ENCODE results near the gene METTL25.

- no peak for TF ChIP-seq CTCF (conservative IDR thresholded peaks at IDR 0.05; ENCODE audit: low read depth in 2 of 2)
- TF ChIP-seq EZH2 (IDR thresholded peaks at IDR 0.05; ENCODE audit: low read depth, unreplicated experiment), result no peak
Measured at GRCh38 chr12:82398879-82399278, 40.5 kb downstream of the METTL25 start.
